ENCODE measurements around the gene LTK. TPM values are rescaled to one million over a fixed set of nuclear protein-coding genes. Genes with fewer than 3 reads are reported as not detected.
"Not testable (repeated sequence)": the region's sequence is repeated elsewhere in the genome, so short reads cannot be mapped to it uniquely, and the experiment has no call there.

LTK gene
- polyA plus RNA-seq, 3 donors: 0.12 TPM; not detected in 2

- Mint-ChIP-seq H3K36me3 (peaks cover 75 to 96% of the 10 kb centered on the region in 2 donors), H3K9me3 (no peaks in the 10 kb centered on the region), H3K4me1 (peaks cover 5% of the 10 kb centered on the region), H3K4me3 (no peak overlapping the region), H3K27me3 (ENCODE audit: low read depth in 3 of 3) (peaks cover 0 to 6% (median 0%) of the 10 kb centered on the region in 3 donors), H3K27ac (peak overlapping the region in 3 of 7 donors; percentile 18 to 57 (median 27))
- Histone ChIP-seq H3K36me3 (replicated peaks in 1 of 2; ENCODE audit: control insufficient read depth in 1 of 2, insufficient read depth in 2 of 2, low read length in 2 of 2) (peaks cover 84 to 95% of the 10 kb centered on the region in 2 donors), H3K27ac (ENCODE audit: low read depth in 1 of 2, low read length in 2 of 2) (no peak overlapping the region), H3K27me3 (ENCODE audit: control insufficient read depth in 2 of 2, insufficient read depth in 2 of 2, low read length in 2 of 2) (no peaks in the 10 kb centered on the region), H3K9me3 (replicated peaks in 1 of 2; ENCODE audit: control insufficient read depth in 1 of 2, insufficient read depth in 1 of 2, low read length in 2 of 2) (no peaks in the 10 kb centered on the region), H3K79me2 (ENCODE audit: insufficient read depth, low read length) (no peaks in the 10 kb centered on the region), H3K4me2 (replicated peaks; ENCODE audit: extremely low read depth, low read length, poor library complexity, severe bottlenecking) (no peak overlapping the region), H3K4me3 (replicated peaks in 1 of 3; ENCODE audit: low read depth in 2 of 3, low read length in 3 of 3) (no peak overlapping the region), H3K4me1 (ENCODE audit: control insufficient read depth in 1 of 2, insufficient read depth in 2 of 2, low read length in 2 of 2) (peaks cover 0 to 12% of the 10 kb centered on the region in 2 donors), H2AFZ (ENCODE audit: insufficient read depth, low read depth, low read length, poor library complexity, severe bottlenecking) (no peak overlapping the region), H3K9ac (ENCODE audit: insufficient read depth, low read length, poor library complexity, severe bottlenecking) (no peak overlapping the region), H4K20me1 (ENCODE audit: insufficient read depth, low read length) (no peaks in the 10 kb centered on the region)
- WGBS (ENCODE audit: insufficient coverage): 93% methylated on average over 7 of the region's 8 CpGs
- no peak for DNase-seq
- no peak for TF ChIP-seq CTCF (IDR thresholded peaks at IDR 0.05)
- intact Hi-C loops (cut with micrococcal nuclease): no loop called here
These were observed 39.2 kb downstream of the LTK start for GRCh38 chr15:41474436-41474835.

GRCh38 chr15:41473418-41473817 lies 40.2 kb downstream of the LTK start:
- TF ChIP-seq CTCF (IDR thresholded peaks at IDR 0.05): no peak
- Histone ChIP-seq H3K4me2 (replicated peaks; ENCODE audit: extremely low read depth, low read length, poor library complexity, severe bottlenecking) (no peak overlapping the region), H4K20me1 (ENCODE audit: insufficient read depth, low read length) (no peaks in the 10 kb centered on the region), H3K4me1 (ENCODE audit: control insufficient read depth in 1 of 2, insufficient read depth in 2 of 2, low read length in 2 of 2) (peaks cover 0 to 12% of the 10 kb centered on the region in 2 donors), H3K9me3 (replicated peaks in 1 of 2; ENCODE audit: control insufficient read depth in 1 of 2, insufficient read depth in 1 of 2, low read length in 2 of 2) (no peaks in the 10 kb centered on the region), H3K27me3 (ENCODE audit: control insufficient read depth in 2 of 2, insufficient read depth in 2 of 2, low read length in 2 of 2) (no peaks in the 10 kb centered on the region), H3K36me3 (replicated peaks in 1 of 2; ENCODE audit: control insufficient read depth in 1 of 2, insufficient read depth in 2 of 2, low read length in 2 of 2) (peaks cover 78 to 95% of the 10 kb centered on the region in 2 donors), H3K4me3 (replicated peaks in 1 of 3; ENCODE audit: low read depth in 2 of 3, low read length in 3 of 3) (no peak overlapping the region), H2AFZ (ENCODE audit: insufficient read depth, low read depth, low read length, poor library complexity, severe bottlenecking) (no peak overlapping the region), H3K9ac (ENCODE audit: insufficient read depth, low read length, poor library complexity, severe bottlenecking) (no peak overlapping the region), H3K79me2 (ENCODE audit: insufficient read depth, low read length) (no peaks in the 10 kb centered on the region), H3K27ac (ENCODE audit: low read depth in 1 of 2, low read length in 2 of 2) (no peak overlapping the region)
- no peaks in the 10 kb centered on the region for H3K9me3 Mint-ChIP-seq
- no peak for DNase-seq
- H3K4me3 Mint-ChIP-seq: no peak overlapping the region
- H3K27me3 Mint-ChIP-seq (ENCODE audit: low read depth in 3 of 3): peaks cover 0 to 4% (median 0%) of the 10 kb centered on the region in 3 donors
- H3K36me3 Mint-ChIP-seq: peaks cover 73 to 96% of the 10 kb centered on the region in 2 donors
- no peak overlapping the region for H3K27ac Mint-ChIP-seq
- H3K4me1 Mint-ChIP-seq: peaks cover 5% of the 10 kb centered on the region
- intact Hi-C loops (cut with micrococcal nuclease): no loop called here
- 97% methylated on average over 10 of the region's 11 CpGs for WGBS (ENCODE audit: insufficient coverage)

- H3K4me3 Mint-ChIP-seq; H3K79me2 ChIP-seq (ENCODE audit: insufficient read depth, low read length); H3K9ac ChIP-seq (ENCODE audit: insufficient read depth, low read length, poor library complexity, severe bottlenecking); H3K27me3 ChIP-seq (ENCODE audit: control insufficient read depth in 2 of 2, insufficient read depth in 2 of 2, low read length in 2 of 2); H4K20me1 ChIP-seq (ENCODE audit: insufficient read depth, low read length); H3K27ac ChIP-seq (ENCODE audit: low read depth in 1 of 2, low read length in 2 of 2); H3K4me1 Mint-ChIP-seq; H3K9me3 ChIP-seq (replicated peaks in 1 of 2; ENCODE audit: control insufficient read depth in 1 of 2, insufficient read depth in 1 of 2, low read length in 2 of 2); H3K9me3 Mint-ChIP-seq; H3K4me2 ChIP-seq (replicated peaks; ENCODE audit: extremely low read depth, low read length, poor library complexity, severe bottlenecking); H3K27me3 Mint-ChIP-seq (ENCODE audit: low read depth in 3 of 3); DNase-seq; H2AFZ ChIP-seq (ENCODE audit: insufficient read depth, low read depth, low read length, poor library complexity, severe bottlenecking); H3K4me1 ChIP-seq (ENCODE audit: control insufficient read depth in 1 of 2, insufficient read depth in 2 of 2, low read length in 2 of 2); H3K4me3 ChIP-seq (replicated peaks in 1 of 3; ENCODE audit: low read depth in 2 of 3, low read length in 3 of 3); intact Hi-C loops (cut with micrococcal nuclease): not testable (repeated sequence)
- Mint-ChIP-seq H3K36me3 (peaks cover 68 to 95% of the 10 kb centered on the region in 2 donors), H3K27ac (peak overlapping the region in 1 of 7 donors; percentile 10)
- 100% methylated on average over 2 of the region's 6 CpGs for WGBS (ENCODE audit: insufficient coverage)
- H3K36me3 ChIP-seq (replicated peaks in 1 of 2; ENCODE audit: control insufficient read depth in 1 of 2, insufficient read depth in 2 of 2, low read length in 2 of 2): peaks cover 71 to 95% of the 10 kb centered on the region in 2 donors
These were observed 44.0 kb downstream of the LTK start for GRCh38 chr15:41469644-41470043.

Measured in CD14-positive monocyte (primary cell).